ENCODE data around the gene DCAF11. TPM values are rescaled to one million over a fixed set of nuclear protein-coding genes. Genes with fewer than 3 reads are reported as not detected.

Gene DCAF11
- total RNA-seq, 1 experiment from 2014 or later: 45.5 TPM

GRCh38 chr14:24130717-24131548 is 16.4 kb downstream of the DCAF11 start:
- BruUV-seq (replicated peaks): no TSS peak
- no peak overlapping the region for H3K27ac ChIP-seq (ENCODE audit: low read depth, low read length, poor library complexity, severe bottlenecking)
- ChIA-PET CTCF (no interaction called here), POLR2A (ENCODE audit: low non-redundant PET) (interaction anchor here (0.6 kb wide), 1 partner anchor 190 kb away, joined by 4 read pairs; no protein-coding TSS in a partner anchor)
- H3K36me3 ChIP-seq (ENCODE audit: insufficient read depth, low read length, poor library complexity, severe bottlenecking): no peaks in the 10 kb centered on the region
- DNase-seq (ENCODE audit: low spot score): no peak
- H3K4me3 ChIP-seq (ENCODE audit: low read depth, low read length, poor library complexity, severe bottlenecking): no peak overlapping the region
- TF ChIP-seq EZH2 (IDR thresholded peaks at IDR 0.05; ENCODE audit: borderline replicate concordance, low read depth, low read length, poor library complexity, severe bottlenecking): no peak
- no peak for TF ChIP-seq CTCF (conservative IDR thresholded peaks at IDR 0.05; ENCODE audit: low read depth, low read length)
- H3K9me3 ChIP-seq (ENCODE audit: low read depth, low read length, poor library complexity, severe bottlenecking): no peaks in the 10 kb centered on the region
- no peaks in the 10 kb centered on the region for H3K4me1 ChIP-seq (ENCODE audit: insufficient read depth, low read length, poor library complexity, severe bottlenecking)
- H3K27me3 ChIP-seq (replicated peaks; ENCODE audit: insufficient read depth, low read depth, low read length, poor library complexity): no peaks in the 10 kb centered on the region
- intact Hi-C loops (cut with micrococcal nuclease; ENCODE audit: unreplicated experiment): no loop called here

GRCh38 chr14:24131549-24131966 is 17.0 kb downstream of the DCAF11 start:
- DNase-seq (ENCODE audit: low spot score): no peak
- no TSS peak for BruUV-seq (replicated peaks)
- no peaks in the 10 kb centered on the region for H3K9me3 ChIP-seq (ENCODE audit: low read depth, low read length, poor library complexity, severe bottlenecking)
- no peak for TF ChIP-seq EZH2 (IDR thresholded peaks at IDR 0.05; ENCODE audit: borderline replicate concordance, low read depth, low read length, poor library complexity, severe bottlenecking)
- TF ChIP-seq CTCF (conservative IDR thresholded peaks at IDR 0.05; ENCODE audit: low read depth, low read length): no peak
- CTCF ChIA-PET: no interaction called here
- H3K27ac ChIP-seq (ENCODE audit: low read depth, low read length, poor library complexity, severe bottlenecking): no peak overlapping the region
- H3K36me3 ChIP-seq (ENCODE audit: insufficient read depth, low read length, poor library complexity, severe bottlenecking): no peaks in the 10 kb centered on the region
- no peak overlapping the region for H3K4me3 ChIP-seq (ENCODE audit: low read depth, low read length, poor library complexity, severe bottlenecking)
- H3K27me3 ChIP-seq (replicated peaks; ENCODE audit: insufficient read depth, low read depth, low read length, poor library complexity): no peaks in the 10 kb centered on the region
- POLR2A ChIA-PET (ENCODE audit: low non-redundant PET): no interaction called here
- H3K4me1 ChIP-seq (ENCODE audit: insufficient read depth, low read length, poor library complexity, severe bottlenecking): no peaks in the 10 kb centered on the region
- intact Hi-C loops (cut with micrococcal nuclease; ENCODE audit: unreplicated experiment): no loop called here

- Histone ChIP-seq H3K27me3 (replicated peaks; ENCODE audit: insufficient read depth, low read depth, low read length, poor library complexity) (no peaks in the 10 kb centered on the region), H3K36me3 (ENCODE audit: insufficient read depth, low read length, poor library complexity, severe bottlenecking) (peaks cover under 1% of the 10 kb centered on the region), H3K27ac (ENCODE audit: low read depth, low read length, poor library complexity, severe bottlenecking) (no peak overlapping the region), H3K4me3 (ENCODE audit: low read depth, low read length, poor library complexity, severe bottlenecking) (no peak overlapping the region), H3K9me3 (ENCODE audit: low read depth, low read length, poor library complexity, severe bottlenecking) (no peaks in the 10 kb centered on the region), H3K4me1 (ENCODE audit: insufficient read depth, low read length, poor library complexity, severe bottlenecking) (peaks cover 6% of the 10 kb centered on the region)
- no peak for TF ChIP-seq CTCF (conservative IDR thresholded peaks at IDR 0.05; ENCODE audit: low read depth, low read length)
- TF ChIP-seq EZH2 (IDR thresholded peaks at IDR 0.05; ENCODE audit: borderline replicate concordance, low read depth, low read length, poor library complexity, severe bottlenecking): no peak
- BruUV-seq (replicated peaks): no TSS peak
- ChIA-PET POLR2A (ENCODE audit: low non-redundant PET) (no interaction called here), CTCF (no interaction called here)
- intact Hi-C loops (cut with micrococcal nuclease; ENCODE audit: unreplicated experiment): no loop called here
- DNase-seq (ENCODE audit: low spot score): no peak
These were observed 17.6 kb downstream of the DCAF11 start for GRCh38 chr14:24132061-24132685.
